GM12878 (cell line): ENCODE measurements around the gene RSPH1. TPM values are rescaled to one million over a fixed set of nuclear protein-coding genes. Genes with fewer than 3 reads are reported as not detected.

Experiments
- ATF7 ChIP-seq: fragments of 450-650 bp; IDR thresholded peaks from 2 replicates; pipeline ENCODE4 v1.6.1; 2016; ENCODE audit warnings: low read depth, mild to moderate bottlenecking
- BCL11A ChIP-seq: IDR thresholded peaks from 2 replicates; pipeline ENCODE4 v1.6.1; 2011; ENCODE audit warnings: low read depth, low read length
- CHD2 ChIP-seq: IDR thresholded peaks from 2 replicates; pipeline ENCODE4 v1.6.1; 2011; ENCODE audit warnings: low read depth, low read length, improper control_type of control experiment, borderline replicate concordance
- E2F8 ChIP-seq: fragments of 450-650 bp; IDR thresholded peaks from 2 replicates; pipeline ENCODE4 v1.6.1; 2018; ENCODE audit warnings: mild to moderate bottlenecking, low read depth, moderate library complexity; ENCODE audit not compliant: partially characterized antibody
- GATAD2B ChIP-seq: fragments of 450-650 bp; conservative IDR thresholded peaks from 2 replicates; pipeline ENCODE4 v1.6.1; 2017; ENCODE audit warnings: low read depth, mild to moderate bottlenecking, moderate library complexity
- HDAC2 ChIP-seq: fragments of 200-600 bp; sonication (generic); IDR thresholded peaks from 2 replicates; pipeline ENCODE4 v1.6.1; 2017
- IRF5 ChIP-seq: fragments of 450-650 bp; IDR thresholded peaks from 2 replicates; pipeline ENCODE4 v1.6.1; 2017; ENCODE audit warnings: borderline replicate concordance
- KDM1A ChIP-seq: fragments of 200-600 bp; sonication (generic); IDR thresholded peaks from 2 replicates; pipeline ENCODE4 v1.6.1; 2016; ENCODE audit warnings: borderline replicate concordance
- NFYB ChIP-seq: IDR thresholded peaks from 2 replicates; pipeline ENCODE4 v1.6.1; 2011; ENCODE audit warnings: low read depth, mild to moderate bottlenecking, low read length, improper control_type of control experiment, moderate library complexity; ENCODE audit not compliant: insufficient read depth
- PBX3 ChIP-seq: IDR thresholded peaks from 2 replicates; pipeline ENCODE4 v1.6.1; 2011; ENCODE audit warnings: mild to moderate bottlenecking, low read depth, low read length, moderate library complexity; ENCODE audit not compliant: insufficient replicate concordance
- RAD21 ChIP-seq: IDR thresholded peaks from 2 replicates; pipeline ENCODE4 v1.6.1; 2011; ENCODE audit warnings: mild to moderate bottlenecking, low read depth, low read length, moderate library complexity; ENCODE audit not compliant: insufficient read depth
- RELA ChIP-seq: fragments of 450-650 bp; IDR thresholded peaks from 2 replicates; pipeline ENCODE4 v1.8.0; 2014; ENCODE audit warnings: borderline replicate concordance; ENCODE audit not compliant: partially characterized antibody
- REST ChIP-seq: IDR thresholded peaks from 2 replicates; pipeline ENCODE4 v1.6.1; 2012; ENCODE audit warnings: mild to moderate bottlenecking, low read depth, low read length
- SKIL ChIP-seq: fragments of 450-650 bp; IDR thresholded peaks from 2 replicates; pipeline ENCODE4 v1.6.1; 2017; ENCODE audit warnings: mild to moderate bottlenecking, low read depth, inconsistent platforms; ENCODE audit not compliant: poor library complexity, severe bottlenecking
- SPI1 ChIP-seq: IDR thresholded peaks from 2 replicates; pipeline ENCODE4 v1.6.1; 2011; ENCODE audit warnings: low read depth, mild to moderate bottlenecking, low read length, moderate library complexity, borderline replicate concordance; ENCODE audit not compliant: insufficient read depth
- SREBF2 ChIP-seq: IDR thresholded peaks from 2 replicates; pipeline ENCODE4 v1.6.1; 2012; ENCODE audit warnings: mild to moderate bottlenecking, low read length
- TBL1XR1 ChIP-seq: IDR thresholded peaks from 2 replicates; pipeline ENCODE4 v1.6.1; 2012; ENCODE audit warnings: low read depth, low read length, improper control_type of control experiment
- polyA plus RNA-seq, 11 experiments: library from polyadenylated mRNA; depleted of rRNA in 4 of 11; unstranded in 6 of 11; stranded (reverse) in 5 of 11; fragments of >200 nt; fragmentation: Nextera tagmentation in 4 of 11; fragmentation: Illumina TruSeq in 1 of 11; extraction: Ambion mirVana in 4 of 11; extraction: Trizol in 1 of 11; gene quantifications; 1 replicate in 1 of 11; 2 replicates in 10 of 11; pipeline versions ENCODE4 v1.2.1 to v1.2.3, GENCODE V29; 2011 to 2016; ENCODE audit warnings: inconsistent platforms in 2 of 11, missing spikeins in 2 of 11, low read depth in 1 of 11
- total RNA-seq, 4 experiments: library from RNA; depleted of rRNA in 3 of 4; stranded (reverse); fragments of >200 nt in 3 of 4; fragmentation: Illumina TruSeq in 1 of 4; extraction: Trizol in 1 of 4; gene quantifications; 2 replicates each; pipeline versions ENCODE4 v1.2.1 to v1.2.3, GENCODE V29; 2013 to 2021

The RSPH1 gene
- total and polyA plus RNA-seq, 10 of the 15 experiments (the other 5 are each of a cell fraction or from before 2014, with no cell fraction given): 0.11 to 1.4 (median 0.38) TPM

- TF ChIP-seq HDAC2 (no peak), SREBF2 (no peak), SPI1 (peak; percentile 67), CHD2 (peak; percentile 48; the same call in 1 of the 2 replicates), IRF5 (no peak), REST (no peak), RAD21 (no peak), SKIL (peak; percentile 70), GATAD2B (peak; percentile 50; the same call in 1 of the 2 replicates), ATF7 (peak; percentile 67), PBX3 (no peak), E2F8 (no peak), TBL1XR1 (no peak), NFYB (no peak), KDM1A (no peak), BCL11A (peak; percentile 58), RELA (peak; percentile 20)
Observed at GRCh38 chr21:42469272-42469671, 26.8 kb downstream of the RSPH1 start (continued).
